ENCODE data around the gene THOC6. TPM values are rescaled to one million over a fixed set of nuclear protein-coding genes. Genes with fewer than 3 reads are reported as not detected.
A peak's percentile ranks its signal among the peaks of the same experiment; 100 is the strongest.

THOC6 gene
- total RNA-seq, 1 donor from 2014 or later = 31.4 TPM

DNA sequence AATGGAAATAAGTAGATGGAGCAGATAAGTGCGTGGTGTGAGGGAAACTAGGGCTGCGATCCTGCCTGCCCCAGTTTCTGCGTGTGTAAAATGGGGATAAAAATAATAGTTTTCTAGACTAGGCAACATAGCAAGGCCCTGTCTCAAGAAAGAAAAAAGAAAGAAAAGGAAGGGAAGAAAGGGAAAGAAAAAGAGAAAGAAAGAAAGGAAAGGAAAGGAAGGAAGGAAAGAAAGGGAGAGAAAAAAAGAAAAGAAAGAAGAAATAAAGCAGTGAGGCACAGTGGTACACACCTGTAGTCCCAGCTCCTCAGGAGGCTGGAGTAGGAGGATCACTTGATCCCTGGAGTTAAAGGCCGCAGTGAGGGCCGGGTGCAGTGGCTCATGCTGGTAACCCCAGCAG, 41.4 kb upstream of the THOC6 start:
- no peak for DNase-seq
- Histone ChIP-seq H3K27ac (no peak overlapping the region), H3K9me3 (no peaks in the 10 kb centered on the region), H3K4me3 (no peak overlapping the region), H3K27me3 (no peaks in the 10 kb centered on the region), H3K4me1 (peaks cover 23% of the 10 kb centered on the region), H3K36me3 (no peaks in the 10 kb centered on the region)
- intact Hi-C loops (cut with DNase I) = no loop called here
- TF ChIP-seq, protein P1, sequence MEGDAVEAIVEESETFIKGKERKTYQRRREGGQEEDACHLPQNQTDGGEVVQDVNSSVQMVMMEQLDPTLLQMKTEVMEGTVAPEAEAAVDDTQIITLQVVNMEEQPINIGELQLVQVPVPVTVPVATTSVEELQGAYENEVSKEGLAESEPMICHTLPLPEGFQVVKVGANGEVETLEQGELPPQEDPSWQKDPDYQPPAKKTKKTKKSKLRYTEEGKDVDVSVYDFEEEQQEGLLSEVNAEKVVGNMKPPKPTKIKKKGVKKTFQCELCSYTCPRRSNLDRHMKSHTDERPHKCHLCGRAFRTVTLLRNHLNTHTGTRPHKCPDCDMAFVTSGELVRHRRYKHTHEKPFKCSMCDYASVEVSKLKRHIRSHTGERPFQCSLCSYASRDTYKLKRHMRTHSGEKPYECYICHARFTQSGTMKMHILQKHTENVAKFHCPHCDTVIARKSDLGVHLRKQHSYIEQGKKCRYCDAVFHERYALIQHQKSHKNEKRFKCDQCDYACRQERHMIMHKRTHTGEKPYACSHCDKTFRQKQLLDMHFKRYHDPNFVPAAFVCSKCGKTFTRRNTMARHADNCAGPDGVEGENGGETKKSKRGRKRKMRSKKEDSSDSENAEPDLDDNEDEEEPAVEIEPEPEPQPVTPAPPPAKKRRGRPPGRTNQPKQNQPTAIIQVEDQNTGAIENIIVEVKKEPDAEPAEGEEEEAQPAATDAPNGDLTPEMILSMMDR (IDR thresholded peaks at IDR 0.05) = no peak
- ATAC-seq = no peak

DNA sequence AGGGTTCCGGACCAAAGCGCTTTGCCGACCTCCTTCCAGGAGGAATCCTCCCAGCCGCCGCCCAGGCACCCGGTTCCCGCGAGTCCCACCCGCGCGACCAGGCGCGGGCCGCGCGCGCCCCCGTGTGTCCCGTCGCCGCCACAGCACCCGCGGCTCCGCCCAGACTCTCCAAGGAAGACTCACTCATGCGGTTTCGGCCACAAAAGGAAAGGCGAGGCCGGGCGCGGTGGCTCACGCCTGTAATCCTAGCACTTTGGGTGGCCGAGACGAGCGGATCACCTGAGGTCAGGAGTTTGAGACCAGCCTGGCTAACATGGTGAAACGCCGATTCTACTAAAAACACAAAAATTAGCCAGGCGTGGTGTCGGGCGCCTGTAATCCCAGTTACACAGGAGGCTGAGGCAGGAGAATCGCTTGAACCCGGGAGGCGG, 40.1 kb upstream of the THOC6 start:
- no peak overlapping the region for H3K27ac ChIP-seq

DNA sequence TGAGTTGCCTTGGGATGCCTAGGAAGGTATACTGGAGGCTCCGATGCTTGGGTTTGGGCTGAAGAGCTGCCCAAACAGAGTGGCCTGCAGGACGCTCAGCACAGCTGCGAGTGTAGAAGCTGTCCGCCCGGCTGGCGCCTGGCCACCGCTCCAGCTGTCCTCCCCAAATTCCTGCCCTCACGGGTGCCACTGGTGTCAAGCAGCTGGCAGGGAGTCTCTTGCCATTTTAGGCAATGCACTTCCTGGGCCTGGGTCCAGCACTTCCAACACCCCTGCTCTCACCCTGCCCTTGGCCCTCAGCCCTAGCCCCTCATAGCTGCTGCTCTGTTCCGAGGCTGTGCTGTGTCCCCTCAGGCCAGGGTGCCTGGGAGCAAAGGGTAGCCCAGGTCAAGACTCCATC, 38.4 kb upstream of the THOC6 start:
- no peak for DNase-seq
- TF ChIP-seq, protein P1 (IDR thresholded peaks at IDR 0.05) = no peak
- intact Hi-C loops (cut with DNase I) = no loop called here
- peaks cover 15% of the 10 kb centered on the region for H3K4me1 ChIP-seq
- H3K27me3 ChIP-seq = peaks cover 9% of the 10 kb centered on the region
- no peaks in the 10 kb centered on the region for H3K9me3 ChIP-seq
- no peaks in the 10 kb centered on the region for H3K36me3 ChIP-seq
- H3K4me3 ChIP-seq = no peak overlapping the region
- no peak for ATAC-seq
- no peak overlapping the region for H3K27ac ChIP-seq

More for the DNA sequence above, 40.1 kb upstream of the THOC6 start:
- ATAC-seq (peak; percentile 81), DNase-seq (peak; percentile 90)
- Histone ChIP-seq H3K4me3 (peak overlapping the region; percentile 16), H3K4me1 (peaks cover 23% of the 10 kb centered on the region), H3K36me3 (no peaks in the 10 kb centered on the region), H3K27me3 (no peaks in the 10 kb centered on the region), H3K9me3 (no peaks in the 10 kb centered on the region)
- TF ChIP-seq, protein P1 (IDR thresholded peaks at IDR 0.05) = peak; percentile 89
- intact Hi-C loops (cut with DNase I) = no loop called here

DNA sequence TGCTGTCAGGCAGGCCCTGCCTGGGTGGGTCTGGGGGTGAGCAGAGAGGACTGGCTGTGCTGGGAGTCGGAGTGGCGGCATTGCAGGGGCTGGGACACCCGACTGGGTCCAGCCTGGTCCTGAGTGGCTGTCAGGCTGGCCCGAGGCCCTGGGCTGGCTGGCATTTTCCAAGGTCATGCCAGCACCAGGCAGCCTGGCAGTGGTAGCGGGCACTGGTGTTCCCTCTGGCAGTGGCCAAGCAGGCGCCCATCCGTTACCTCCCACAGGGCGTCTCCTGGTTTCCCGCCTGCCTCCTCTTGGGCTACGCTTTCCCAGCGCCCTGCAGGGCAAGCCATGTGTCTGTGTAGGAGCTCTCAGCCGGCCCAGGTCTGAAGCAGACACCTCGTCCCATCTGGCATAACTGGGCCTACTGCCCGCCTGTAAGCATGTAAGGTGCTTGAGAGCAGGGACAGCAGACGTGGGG, 37.9 kb upstream of the THOC6 start:
- H3K36me3 ChIP-seq = no peaks in the 10 kb centered on the region
- DNase-seq = no peak
- peaks cover 9% of the 10 kb centered on the region for H3K27me3 ChIP-seq
- H3K9me3 ChIP-seq = no peaks in the 10 kb centered on the region
- TF ChIP-seq, protein P1 (IDR thresholded peaks at IDR 0.05) = no peak
- no peak for ATAC-seq
- peaks cover 13% of the 10 kb centered on the region for H3K4me1 ChIP-seq
- H3K4me3 ChIP-seq = no peak overlapping the region
- no peak overlapping the region for H3K27ac ChIP-seq
- intact Hi-C loops (cut with DNase I) = no loop called here

DNA sequence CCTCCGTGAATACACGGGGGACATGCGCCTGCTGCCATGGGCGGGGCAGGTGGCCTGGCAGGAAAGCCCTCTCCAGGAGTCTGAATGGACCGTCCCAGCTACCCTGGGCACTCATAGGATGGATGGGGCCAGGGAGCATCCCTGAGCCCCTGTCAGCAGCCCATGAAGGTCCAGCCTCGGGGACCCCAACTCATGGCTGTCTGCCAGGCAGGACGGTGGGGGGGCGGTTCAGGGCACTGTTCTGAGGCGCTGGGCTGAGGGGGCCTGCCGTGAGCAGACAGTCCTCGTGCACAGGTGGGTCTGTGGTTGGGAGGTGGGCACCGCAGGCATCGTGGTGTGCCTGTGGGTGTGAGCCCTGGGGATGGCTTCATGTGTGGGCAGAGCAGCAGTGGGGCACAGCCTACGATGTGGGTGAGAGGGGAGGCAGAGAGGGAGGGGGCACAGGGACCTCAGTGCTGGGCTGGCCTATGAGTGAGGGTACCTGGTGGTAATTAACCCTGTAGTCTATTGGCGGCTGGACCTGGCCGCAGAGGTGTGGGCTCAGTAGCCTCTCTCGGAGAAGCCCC, 37.1 kb upstream of the THOC6 start:
- H3K9me3 ChIP-seq = no peaks in the 10 kb centered on the region
- DNase-seq = no peak

More for the DNA sequence above, 37.1 kb upstream of the THOC6 start:
- TF ChIP-seq, protein P1 (IDR thresholded peaks at IDR 0.05) = no peak
- H3K27ac ChIP-seq = no peak overlapping the region
- ATAC-seq = no peak
- H3K27me3 ChIP-seq = peaks cover 9% of the 10 kb centered on the region
- H3K4me3 ChIP-seq = no peak overlapping the region
- intact Hi-C loops (cut with DNase I) = no loop called here
- no peaks in the 10 kb centered on the region for H3K36me3 ChIP-seq
- peaks cover 10% of the 10 kb centered on the region for H3K4me1 ChIP-seq

All from upper lobe of right lung (tissue), 1 donor.